ENCODE results near the gene IDH1. TPM values are rescaled to one million over a fixed set of nuclear protein-coding genes. Genes with fewer than 3 reads are reported as not detected.
"Not testable (repeated sequence)": the region's sequence is repeated elsewhere in the genome, so short reads cannot be mapped to it uniquely, and the experiment has no call there.

The IDH1 gene
- total RNA-seq, 1 experiment from 2014 or later, result 80.2 TPM

DNA sequence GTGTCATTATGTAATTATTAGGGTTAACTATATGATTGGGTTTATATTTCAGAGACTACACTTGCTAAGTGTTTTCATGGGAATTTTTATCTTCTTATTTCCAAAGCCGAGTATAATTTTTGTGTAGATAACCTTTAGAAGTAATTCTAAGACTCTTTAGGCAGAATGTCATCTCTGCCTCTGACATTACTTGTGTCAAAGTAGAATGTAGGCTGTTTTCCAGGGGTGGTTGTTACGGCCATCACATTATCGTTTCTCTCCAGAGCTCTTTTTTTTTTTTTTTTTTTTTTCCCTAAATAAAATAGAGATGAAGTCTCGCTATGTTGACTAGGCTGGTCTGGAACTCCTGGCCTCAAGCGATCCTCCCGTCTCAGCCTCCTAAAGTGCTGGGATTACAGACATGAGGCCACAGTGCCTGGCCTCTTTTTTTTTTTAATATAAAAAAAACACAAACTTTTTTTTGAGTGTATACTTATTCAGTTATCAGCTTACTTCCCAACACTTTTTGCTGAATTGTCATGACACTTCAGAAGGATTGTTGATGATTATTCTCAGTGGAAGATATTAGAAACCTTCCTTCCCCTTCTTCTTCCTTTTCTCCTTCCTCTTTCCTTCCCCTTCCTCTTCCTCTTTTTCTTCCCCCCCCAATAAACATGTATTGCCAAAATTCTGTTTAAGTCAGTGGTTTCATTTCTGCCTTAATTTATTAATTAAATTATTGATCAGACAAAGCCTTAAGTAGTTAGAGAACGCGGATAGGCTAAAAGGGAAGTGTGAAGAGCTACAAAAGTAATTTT, 13.5 kb upstream of the IDH1 start:
- intact Hi-C loops (cut with micrococcal nuclease; ENCODE audit: unreplicated experiment) (no loop called here), in situ Hi-C loops (cut with HindIII; ENCODE audit: low pct_unique_long_range_greater_than_20kb, low sequenced_read_pairs) (no loop called here)
- Histone ChIP-seq H3K4me3 (ENCODE audit: low read depth in 2 of 2, low read length in 2 of 2) (no peak overlapping the region), H3K4me1 (ENCODE audit: control insufficient read depth, insufficient read depth, low read length) (peaks cover 18% of the 10 kb centered on the region), H3K27ac (ENCODE audit: low read length) (no peak overlapping the region), H3K36me3 (ENCODE audit: control insufficient read depth, insufficient read depth, low read length) (peaks cover 24% of the 10 kb centered on the region), H3K27me3 (ENCODE audit: control insufficient read depth, insufficient read depth, low read length) (no peaks in the 10 kb centered on the region), H3K9me3 (ENCODE audit: control insufficient read depth, insufficient read depth, low read depth, low read length) (no peaks in the 10 kb centered on the region)
- BruUV-seq (replicated peaks), result no TSS peak
- POLR2A ChIA-PET, result interaction anchor here (0.6 kb wide), 1 partner anchor 20 kb away, joined by 4 read pairs; no protein-coding TSS in a partner anchor
- no peak for ATAC-seq
- CTCF ChIA-PET, result interaction anchor here (0.5 to 0.7 kb wide), 2 partner anchors 71 to 110 kb away, joined by 3 read pairs; no protein-coding TSS in a partner anchor
- TF ChIP-seq TCF7L2 (IDR thresholded peaks at IDR 0.05; ENCODE audit: low read depth, low read length), result no peak
- no peak for TF ChIP-seq POLR2AphosphoS5 (IDR thresholded peaks at IDR 0.05; ENCODE audit: low read depth, low read length)
- TF ChIP-seq SIN3A (IDR thresholded peaks at IDR 0.05; ENCODE audit: borderline replicate concordance, insufficient read depth, low read depth, low read length), result no peak
- TF ChIP-seq, protein P1, sequence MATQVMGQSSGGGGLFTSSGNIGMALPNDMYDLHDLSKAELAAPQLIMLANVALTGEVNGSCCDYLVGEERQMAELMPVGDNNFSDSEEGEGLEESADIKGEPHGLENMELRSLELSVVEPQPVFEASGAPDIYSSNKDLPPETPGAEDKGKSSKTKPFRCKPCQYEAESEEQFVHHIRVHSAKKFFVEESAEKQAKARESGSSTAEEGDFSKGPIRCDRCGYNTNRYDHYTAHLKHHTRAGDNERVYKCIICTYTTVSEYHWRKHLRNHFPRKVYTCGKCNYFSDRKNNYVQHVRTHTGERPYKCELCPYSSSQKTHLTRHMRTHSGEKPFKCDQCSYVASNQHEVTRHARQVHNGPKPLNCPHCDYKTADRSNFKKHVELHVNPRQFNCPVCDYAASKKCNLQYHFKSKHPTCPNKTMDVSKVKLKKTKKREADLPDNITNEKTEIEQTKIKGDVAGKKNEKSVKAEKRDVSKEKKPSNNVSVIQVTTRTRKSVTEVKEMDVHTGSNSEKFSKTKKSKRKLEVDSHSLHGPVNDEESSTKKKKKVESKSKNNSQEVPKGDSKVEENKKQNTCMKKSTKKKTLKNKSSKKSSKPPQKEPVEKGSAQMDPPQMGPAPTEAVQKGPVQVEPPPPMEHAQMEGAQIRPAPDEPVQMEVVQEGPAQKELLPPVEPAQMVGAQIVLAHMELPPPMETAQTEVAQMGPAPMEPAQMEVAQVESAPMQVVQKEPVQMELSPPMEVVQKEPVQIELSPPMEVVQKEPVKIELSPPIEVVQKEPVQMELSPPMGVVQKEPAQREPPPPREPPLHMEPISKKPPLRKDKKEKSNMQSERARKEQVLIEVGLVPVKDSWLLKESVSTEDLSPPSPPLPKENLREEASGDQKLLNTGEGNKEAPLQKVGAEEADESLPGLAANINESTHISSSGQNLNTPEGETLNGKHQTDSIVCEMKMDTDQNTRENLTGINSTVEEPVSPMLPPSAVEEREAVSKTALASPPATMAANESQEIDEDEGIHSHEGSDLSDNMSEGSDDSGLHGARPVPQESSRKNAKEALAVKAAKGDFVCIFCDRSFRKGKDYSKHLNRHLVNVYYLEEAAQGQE (IDR thresholded peaks at IDR 0.05; ENCODE audit: insufficient read depth in 1 of 2, low read depth in 2 of 2, low read length in 1 of 2), result no peak
- DNase-seq (ENCODE audit: low read depth, low spot score), result no peak

DNA sequence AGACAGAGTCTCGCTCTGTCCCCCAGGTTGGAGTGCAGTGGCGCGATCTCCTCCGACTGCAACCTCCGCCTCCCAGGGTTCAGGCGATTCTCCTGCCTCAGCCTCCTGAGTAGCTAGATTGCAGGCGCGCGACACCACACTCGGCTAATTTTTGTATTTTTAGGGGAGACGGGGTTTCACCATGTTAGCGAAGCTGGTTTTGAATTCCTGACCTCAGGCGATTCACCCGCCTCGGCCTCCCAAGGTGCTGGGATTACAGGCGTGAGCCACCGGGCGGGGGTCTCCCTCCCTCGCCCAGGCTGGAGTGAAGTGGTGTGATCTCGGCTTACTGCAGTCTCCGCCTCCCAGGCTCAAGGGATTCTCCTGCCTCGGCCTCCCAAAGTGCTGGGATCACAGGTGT, 12.7 kb upstream of the IDH1 start:
- H3K9me3 ChIP-seq (ENCODE audit: control insufficient read depth, insufficient read depth, low read depth, low read length); BruUV-seq (replicated peaks); H3K27me3 ChIP-seq (ENCODE audit: control insufficient read depth, insufficient read depth, low read length); intact Hi-C loops (cut with micrococcal nuclease; ENCODE audit: unreplicated experiment); in situ Hi-C loops (cut with HindIII; ENCODE audit: low pct_unique_long_range_greater_than_20kb, low sequenced_read_pairs); DNase-seq (ENCODE audit: low read depth, low spot score); ATAC-seq: not testable (repeated sequence)
- Histone ChIP-seq H3K27ac (ENCODE audit: low read length) (peak overlapping the region; percentile 96), H3K4me1 (ENCODE audit: control insufficient read depth, insufficient read depth, low read length) (peaks cover 18% of the 10 kb centered on the region), H3K4me3 (ENCODE audit: low read depth in 2 of 2, low read length in 2 of 2) (peak overlapping the region; percentile 84 to 90), H3K36me3 (ENCODE audit: control insufficient read depth, insufficient read depth, low read length) (peaks cover 18% of the 10 kb centered on the region)
- ChIA-PET POLR2A (interaction anchor here (0.6 kb wide), 1 partner anchor 15 kb away, joined by 3 read pairs; no protein-coding TSS in a partner anchor), CTCF (interaction anchor here (0.7 kb wide), 1 partner anchor 110 kb away, joined by 3 read pairs; no protein-coding TSS in a partner anchor)

DNA sequence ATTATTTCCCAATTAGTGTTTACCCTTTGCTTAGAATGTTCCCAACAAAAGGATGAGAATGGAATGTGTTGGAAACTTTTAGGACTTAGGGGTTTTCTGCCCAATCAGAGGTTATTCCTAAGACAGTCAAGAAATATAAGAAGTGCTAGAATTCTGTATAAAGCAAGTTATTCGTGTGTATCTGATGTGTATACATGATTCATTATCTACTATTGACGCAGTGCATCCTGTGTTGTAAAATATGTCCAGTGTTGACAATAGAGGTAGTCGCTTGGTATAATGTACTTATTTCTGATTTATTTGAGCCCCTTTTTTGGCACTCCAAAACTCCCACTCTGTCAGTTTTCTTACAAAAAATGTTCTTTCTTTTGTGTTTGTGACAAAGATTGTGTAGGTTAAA, 12.1 kb upstream of the IDH1 start:
- BruUV-seq (replicated peaks), result TSS peak; percentile 87
- Histone ChIP-seq H3K4me3 (ENCODE audit: low read depth in 2 of 2, low read length in 2 of 2) (peak overlapping the region; percentile 84 to 90), H3K27me3 (ENCODE audit: control insufficient read depth, insufficient read depth, low read length) (no peaks in the 10 kb centered on the region), H3K36me3 (ENCODE audit: control insufficient read depth, insufficient read depth, low read length) (peaks cover 13% of the 10 kb centered on the region), H3K4me1 (ENCODE audit: control insufficient read depth, insufficient read depth, low read length) (peaks cover 18% of the 10 kb centered on the region), H3K27ac (ENCODE audit: low read length) (peak overlapping the region; percentile 96), H3K9me3 (ENCODE audit: control insufficient read depth, insufficient read depth, low read depth, low read length) (no peaks in the 10 kb centered on the region)
- no peak for ATAC-seq
- intact Hi-C loops (cut with micrococcal nuclease; ENCODE audit: unreplicated experiment) (no loop called here), in situ Hi-C loops (cut with HindIII; ENCODE audit: low pct_unique_long_range_greater_than_20kb, low sequenced_read_pairs) (no loop called here)
- POLR2A ChIA-PET, result interaction anchor here (0.6 kb wide), 2 partner anchors 16 to 68 kb away, joined by 3 to 4 read pairs; no protein-coding TSS in a partner anchor
- DNase-seq (ENCODE audit: low read depth, low spot score), result no peak
- CTCF ChIA-PET, result no interaction called here
- TF ChIP-seq, protein P2, sequence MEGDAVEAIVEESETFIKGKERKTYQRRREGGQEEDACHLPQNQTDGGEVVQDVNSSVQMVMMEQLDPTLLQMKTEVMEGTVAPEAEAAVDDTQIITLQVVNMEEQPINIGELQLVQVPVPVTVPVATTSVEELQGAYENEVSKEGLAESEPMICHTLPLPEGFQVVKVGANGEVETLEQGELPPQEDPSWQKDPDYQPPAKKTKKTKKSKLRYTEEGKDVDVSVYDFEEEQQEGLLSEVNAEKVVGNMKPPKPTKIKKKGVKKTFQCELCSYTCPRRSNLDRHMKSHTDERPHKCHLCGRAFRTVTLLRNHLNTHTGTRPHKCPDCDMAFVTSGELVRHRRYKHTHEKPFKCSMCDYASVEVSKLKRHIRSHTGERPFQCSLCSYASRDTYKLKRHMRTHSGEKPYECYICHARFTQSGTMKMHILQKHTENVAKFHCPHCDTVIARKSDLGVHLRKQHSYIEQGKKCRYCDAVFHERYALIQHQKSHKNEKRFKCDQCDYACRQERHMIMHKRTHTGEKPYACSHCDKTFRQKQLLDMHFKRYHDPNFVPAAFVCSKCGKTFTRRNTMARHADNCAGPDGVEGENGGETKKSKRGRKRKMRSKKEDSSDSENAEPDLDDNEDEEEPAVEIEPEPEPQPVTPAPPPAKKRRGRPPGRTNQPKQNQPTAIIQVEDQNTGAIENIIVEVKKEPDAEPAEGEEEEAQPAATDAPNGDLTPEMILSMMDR (IDR thresholded peaks at IDR 0.05), result no peak
- no peak for TF ChIP-seq TCF7L2 (IDR thresholded peaks at IDR 0.05; ENCODE audit: low read depth, low read length)
- TF ChIP-seq, protein P1 (IDR thresholded peaks at IDR 0.05; ENCODE audit: insufficient read depth in 1 of 2, low read depth in 2 of 2, low read length in 1 of 2), result no peak
- TF ChIP-seq SIN3A (IDR thresholded peaks at IDR 0.05; ENCODE audit: borderline replicate concordance, insufficient read depth, low read depth, low read length), result no peak
- TF ChIP-seq POLR2AphosphoS5 (IDR thresholded peaks at IDR 0.05; ENCODE audit: low read depth, low read length), result no peak

Measured in Panc1 (cell line).